Fibroblast of lung (primary cell): Measurements from ENCODE around the gene ZNF385D. TPM values are rescaled to one million over a fixed set of nuclear protein-coding genes. Genes with fewer than 3 reads are reported as not detected.

Source experiments
- DNase-seq, 2 donors: peaks; one replicate each; pipeline versions ENCODE4 v3.0.0 to v3.0.0-alpha.2; 2010; ENCODE audit warnings: low read depth in 2 of 2
- H2AFZ ChIP-seq: 2 replicates; pipeline ENCODE4 v1.5.1; 2012; ENCODE audit warnings: low read length, control low read depth, inconsistent platforms
- H3K27ac ChIP-seq: 2 replicates; pipeline ENCODE4 v1.5.1; 2011; ENCODE audit warnings: low read length, control low read depth; ENCODE audit not compliant: insufficient read depth
- H3K27me3 ChIP-seq: 2 replicates; pipeline ENCODE4 v1.5.1; 2011; ENCODE audit warnings: mild to moderate bottlenecking, low read length; ENCODE audit not compliant: control insufficient read depth, insufficient read depth
- H3K36me3 ChIP-seq: 2 replicates; pipeline ENCODE4 v1.5.1; 2011; ENCODE audit warnings: low read length; ENCODE audit not compliant: control insufficient read depth, insufficient read depth
- H3K4me1 ChIP-seq: 2 replicates; pipeline ENCODE4 v1.5.1; 2011; ENCODE audit warnings: low read length; ENCODE audit not compliant: control insufficient read depth, insufficient read depth; ENCODE audit errors: extremely low read depth
- H3K4me2 ChIP-seq: 2 replicates; pipeline ENCODE4 v1.5.1; 2011; ENCODE audit warnings: low read length, control low read depth; ENCODE audit not compliant: insufficient read depth; ENCODE audit errors: extremely low read depth
- H3K4me3 ChIP-seq, 4 experiments: fragments of 200-600 bp in 1 of 4; sonication (generic) in 1 of 4; replicated peaks in 1 of 4; 2 replicates each; pipeline ENCODE4 v1.5.1; 2011 to 2016; ENCODE audit warnings: low read length in 4 of 4, low read depth in 3 of 4, mild to moderate bottlenecking in 3 of 4, control low read depth in 2 of 4, inconsistent platforms in 1 of 4, mixed read lengths in 1 of 4; ENCODE audit not compliant: insufficient read depth in 1 of 4; ENCODE audit errors: control extremely low read depth in 1 of 4
- H3K79me2 ChIP-seq: 2 replicates; pipeline ENCODE4 v1.5.1; 2012; ENCODE audit warnings: mild to moderate bottlenecking, low read length, inconsistent platforms; ENCODE audit not compliant: control insufficient read depth, insufficient read depth
- H3K9ac ChIP-seq: 2 replicates; pipeline ENCODE4 v1.5.1; 2011; ENCODE audit warnings: mild to moderate bottlenecking, low read length, control low read depth; ENCODE audit not compliant: insufficient read depth
- H3K9me3 ChIP-seq: 2 replicates; pipeline ENCODE4 v1.5.1; 2012; ENCODE audit warnings: low read depth, low read length; ENCODE audit not compliant: control insufficient read depth, insufficient read depth
- H4K20me1 ChIP-seq: 2 replicates; pipeline ENCODE4 v1.5.1; 2011; ENCODE audit warnings: low read length; ENCODE audit not compliant: control insufficient read depth, insufficient read depth; ENCODE audit errors: extremely low read depth
- CTCF ChIP-seq, 2 donors: IDR thresholded peaks in 1 of 2; conservative IDR thresholded peaks in 1 of 2; 1 replicate in 1 of 2; 2 replicates in 1 of 2; pipeline ENCODE4 v1.5.1; 2011 to 2012; ENCODE audit warnings: low read length in 2 of 2, control low read depth in 1 of 2, inconsistent platforms in 1 of 2, low read depth in 1 of 2, mild to moderate bottlenecking in 1 of 2
- EZH2 ChIP-seq: IDR thresholded peaks from 2 replicates; pipeline ENCODE4 v1.5.1; 2012; ENCODE audit warnings: low read length, control low read depth, mild to moderate bottlenecking; ENCODE audit errors: missing control alignments
- polyA minus RNA-seq: library from RNA; depleted of rRNA, polyadenylated mRNA; stranded (reverse); fragments of >200 nt; gene quantifications from 2 replicates; pipeline ENCODE4 v1.2.3, GENCODE V29; 2011; ENCODE audit warnings: low replicate concordance
- polyA plus RNA-seq, 2 donors: library from polyadenylated mRNA; depleted of rRNA in 1 of 2; stranded (reverse) in 1 of 2; unstranded in 1 of 2; fragments of >200 nt; gene quantifications; 2 replicates each; pipeline ENCODE4 v1.2.1, GENCODE V29; 2011 to 2012; ENCODE audit warnings: missing spikeins in 1 of 2
- total RNA-seq: library from RNA; depleted of rRNA; stranded (reverse); fragments of >200 nt; gene quantifications from 2 replicates; pipeline ENCODE4 v1.2.1, GENCODE V29; 2014

ZNF385D gene
- total RNA-seq (0.77 and 0.83 TPM in 2 replicates), polyA plus RNA-seq (1.9 and 10.2 TPM in 2 replicates), polyA minus RNA-seq (0.04 and 11.2 TPM in 2 replicates)
- polyA plus RNA-seq (2012), result 1.3 and 12.9 TPM in 2 replicates

- Histone ChIP-seq H2AFZ (peak within 1 kb of the TSS; percentile 73), H3K4me3 (peak within 1 kb of the TSS; percentile 56 to 88 (median 64)), H3K27ac (peak within 1 kb of the TSS; percentile 24), H3K9ac (no peak within 1 kb of the TSS), H3K4me1 (no peaks in the 10 kb centered on the region), H3K9me3 (no peaks in the 10 kb centered on the region), H3K36me3 (no peaks in the 10 kb centered on the region), H3K4me2 (peak within 1 kb of the TSS; percentile 89), H3K27me3 (no peaks in the 10 kb centered on the region), H3K79me2 (peaks cover 2% of the 10 kb centered on the region), H4K20me1 (no peaks in the 10 kb centered on the region)
- peak; percentile 78 to 88 for DNase-seq
- TF ChIP-seq CTCF (conservative IDR thresholded peaks at IDR 0.05 in 1 of 2, IDR thresholded peaks at IDR 0.05 in 1 of 2; ENCODE audit: low read depth in 1 of 2, low read length in 2 of 2) (peak in 1 of 2 donors; percentile 1), EZH2 (no peak)
Measured at GRCh38 chr3:21750831-21751391, at the start of gene ZNF385D. Gene ZNF385D (minus strand): TSS chr3:21751210. CDS start chr3:21750916, 294 bp downstream.

GRCh38 chr3:21798356-21799088, 47.5 kb upstream of the ZNF385D start:
- no peak for DNase-seq
- H4K20me1 ChIP-seq, result no peaks in the 10 kb centered on the region
- H3K27me3 ChIP-seq, result no peaks in the 10 kb centered on the region
- no peak overlapping the region for H3K9ac ChIP-seq
- no peaks in the 10 kb centered on the region for H3K4me1 ChIP-seq
- no peak overlapping the region for H3K27ac ChIP-seq
- TF ChIP-seq EZH2 (no peak), CTCF (conservative IDR thresholded peaks at IDR 0.05 in 1 of 2, IDR thresholded peaks at IDR 0.05 in 1 of 2; ENCODE audit: low read depth in 1 of 2, low read length in 2 of 2) (no peak)
- no peaks in the 10 kb centered on the region for H3K36me3 ChIP-seq
- H3K4me2 ChIP-seq, result no peak overlapping the region
- no peak overlapping the region for H3K4me3 ChIP-seq
- H2AFZ ChIP-seq, result no peak overlapping the region
- H3K9me3 ChIP-seq, result no peaks in the 10 kb centered on the region
- H3K79me2 ChIP-seq, result no peaks in the 10 kb centered on the region

- Histone ChIP-seq H3K4me1 (no peaks in the 10 kb centered on the region), H3K27ac (no peak overlapping the region), H3K79me2 (no peaks in the 10 kb centered on the region), H2AFZ (no peak overlapping the region), H3K27me3 (no peaks in the 10 kb centered on the region), H3K9ac (no peak overlapping the region), H4K20me1 (no peaks in the 10 kb centered on the region), H3K36me3 (no peaks in the 10 kb centered on the region), H3K4me3 (no peak overlapping the region), H3K4me2 (no peak overlapping the region), H3K9me3 (no peaks in the 10 kb centered on the region)
- no peak for TF ChIP-seq CTCF (conservative IDR thresholded peaks at IDR 0.05 in 1 of 2, IDR thresholded peaks at IDR 0.05 in 1 of 2; ENCODE audit: low read depth in 1 of 2, low read length in 2 of 2)
- no peak for TF ChIP-seq EZH2
- peak in 1 of 2 donors; percentile 12 for DNase-seq
Measured at GRCh38 chr3:21795921-21796320, 44.9 kb upstream of the ZNF385D start.
